NAMALWA (cell line): ENCODE data around the gene RANBP10.
"Not testable (repeated sequence)": the region's sequence is repeated elsewhere in the genome, so short reads cannot be mapped to it uniquely, and the experiment has no call there.

Experiments used
- DNase-seq: peaks from one replicate; pipeline ENCODE4 v3.0.0-alpha.2; 2015; ENCODE audit warnings: low spot score

RANBP10 gene

DNA sequence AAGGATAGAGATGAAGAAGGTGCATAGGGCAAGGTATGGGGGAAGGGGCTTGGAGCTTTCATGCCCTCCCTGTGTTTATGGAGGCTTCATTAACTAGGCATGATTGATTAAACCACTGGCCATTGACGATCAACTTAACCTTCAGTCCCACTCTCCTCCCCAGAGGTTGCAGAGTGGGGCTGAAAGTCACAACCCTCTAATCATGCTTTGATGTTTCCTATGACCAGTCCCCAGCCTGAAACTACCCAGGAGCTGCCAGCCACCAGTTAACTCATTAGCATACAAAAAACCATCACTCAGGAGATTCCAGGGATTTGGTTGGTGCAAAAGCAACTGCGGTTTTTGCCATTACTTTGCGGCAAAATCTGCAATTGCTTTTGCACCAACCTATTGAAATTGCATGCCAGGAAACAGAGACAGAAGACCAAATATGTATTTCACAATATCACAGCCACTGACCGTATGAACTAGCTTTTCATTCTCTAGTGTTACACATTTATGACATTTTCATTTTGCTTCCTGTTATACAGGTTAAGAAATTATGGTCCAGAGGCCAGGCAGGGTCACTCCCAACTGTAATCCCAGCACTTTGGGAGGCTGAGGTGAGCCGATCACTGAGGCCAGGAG, 92.6 kb downstream of the RANBP10 start:
- no peak for DNase-seq

- DNase-seq: no peak
Measured at GRCh38 chr16:67710607-67711006, 95.8 kb downstream of the RANBP10 start.

DNA sequence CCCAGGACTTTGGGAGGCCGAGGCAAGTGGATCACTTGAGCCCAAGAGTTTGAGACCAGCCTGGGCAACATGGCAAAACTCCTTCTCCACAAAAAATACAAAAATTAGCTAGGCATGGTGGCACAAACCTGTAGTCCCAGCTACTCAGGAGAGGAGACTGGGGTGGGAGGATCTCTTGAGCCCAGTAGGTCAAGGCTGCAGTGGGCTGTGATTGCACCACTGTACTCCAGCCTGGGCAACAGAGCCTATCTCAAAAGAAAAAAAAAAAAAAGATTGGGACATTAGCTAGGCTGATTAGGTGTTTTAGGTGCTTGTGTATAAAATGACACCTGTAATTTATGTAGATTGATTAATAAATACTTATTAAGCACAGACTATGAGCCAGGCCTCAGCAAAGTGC, 97.3 kb downstream of the RANBP10 start:
- DNase-seq: no peak

GRCh38 chr16:67708368-67708771, 98.0 kb downstream of the RANBP10 start:
- DNase-seq: no peak

- no peak for DNase-seq
Measured at GRCh38 chr16:67707790-67708189, 98.6 kb downstream of the RANBP10 start.

GRCh38 chr16:67707210-67707609, 99.2 kb downstream of the RANBP10 start:
- no peak for DNase-seq

GRCh38 chr16:67704110-67704509, 102.2 kb downstream of the RANBP10 start:
- no peak for DNase-seq

GRCh38 chr16:67703626-67704025, 102.7 kb downstream of the RANBP10 start:
- DNase-seq: no peak

DNA sequence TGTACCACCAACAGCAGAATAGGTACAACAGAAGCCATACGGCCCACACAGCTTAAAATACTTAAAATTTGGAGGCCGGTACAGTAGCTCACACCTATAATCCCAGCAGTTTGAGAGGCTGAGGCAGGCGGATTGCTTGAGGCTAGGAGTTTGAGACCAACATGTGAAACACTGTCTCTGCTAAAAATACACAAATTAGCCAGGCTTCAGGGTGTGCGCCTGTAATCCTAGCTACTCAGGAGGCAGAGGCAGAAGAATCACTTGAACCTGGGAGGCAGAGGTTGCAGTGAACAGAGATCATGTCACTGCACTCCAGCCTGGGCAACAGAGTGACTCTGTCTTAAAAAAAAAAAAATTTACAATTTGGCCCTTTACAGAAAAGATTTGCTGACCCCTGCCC, 104.2 kb downstream of the RANBP10 start:
- no peak for DNase-seq

DNA sequence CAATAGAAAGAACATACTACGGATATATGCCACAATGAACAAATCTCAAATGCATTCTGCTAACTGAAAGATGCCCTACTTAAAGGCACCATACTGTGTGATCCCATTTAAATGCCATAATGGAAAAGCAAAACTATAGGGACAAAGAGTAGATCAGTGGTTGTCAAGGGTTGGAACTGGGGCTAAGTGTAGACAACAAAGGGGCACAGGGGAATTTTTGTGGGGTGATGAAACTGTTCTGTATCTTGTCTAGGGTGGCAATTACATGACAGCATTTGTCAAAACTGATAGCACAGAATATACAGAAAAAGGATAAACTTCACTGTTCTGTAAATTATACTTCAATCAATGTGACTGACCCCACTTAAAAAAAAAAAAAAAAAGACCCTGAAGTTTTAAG, 104.9 kb downstream of the RANBP10 start:
- no peak for DNase-seq

GRCh38 chr16:67699265-67699664, 107.1 kb downstream of the RANBP10 start:
- DNase-seq: no peak

GRCh38 chr16:67697422-67698185, 108.8 kb downstream of the RANBP10 start:
- no peak for DNase-seq

- DNase-seq: no peak
Measured at GRCh38 chr16:67694611-67695010, 111.7 kb downstream of the RANBP10 start.

GRCh38 chr16:67693517-67694285, 112.7 kb downstream of the RANBP10 start:
- not testable (repeated sequence) for DNase-seq

DNA sequence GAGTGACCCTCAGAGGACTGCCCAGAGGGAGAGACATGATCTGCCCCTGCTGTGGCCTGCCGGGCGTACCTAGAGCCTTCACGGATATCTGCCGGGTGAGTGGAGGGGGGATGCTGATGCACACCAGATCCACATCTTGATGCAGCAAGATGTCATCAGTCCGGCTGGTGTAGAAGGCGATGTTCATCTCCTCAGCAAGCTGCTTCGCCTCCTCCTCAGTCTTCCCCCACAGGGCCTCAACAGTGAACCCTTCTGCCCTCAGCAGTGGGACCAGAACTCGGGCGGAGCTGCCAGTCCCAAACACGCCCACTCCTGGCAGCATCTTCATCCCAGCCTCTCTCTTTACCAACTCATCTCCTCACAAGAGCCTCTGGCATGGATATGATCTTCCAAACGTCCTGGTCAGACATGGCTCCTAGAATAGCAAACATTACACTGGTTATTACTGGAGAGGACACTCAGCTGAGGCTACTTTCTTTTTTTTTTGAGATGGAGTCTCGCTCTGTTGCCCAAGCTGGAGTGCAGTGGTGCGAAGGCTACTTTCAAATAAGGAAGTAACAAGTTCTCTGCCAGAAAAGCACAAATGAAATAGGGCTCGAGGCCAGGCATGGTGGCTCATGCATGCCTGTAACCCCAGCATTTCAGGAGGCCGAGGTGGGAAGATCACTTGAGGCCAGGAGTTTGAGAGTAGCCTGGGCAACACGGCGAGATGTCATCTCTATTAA, 120.8 kb downstream of the RANBP10 start:
- DNase-seq: peak; percentile 65

- no peak for DNase-seq
Measured at GRCh38 chr16:67683767-67684166, 122.6 kb downstream of the RANBP10 start.

GRCh38 chr16:67679935-67680897, 126.1 kb downstream of the RANBP10 start:
- no peak for DNase-seq

GRCh38 chr16:67678354-67679023, 127.9 kb downstream of the RANBP10 start:
- no peak for DNase-seq

- DNase-seq: no peak
Measured at GRCh38 chr16:67677712-67678111, 128.6 kb downstream of the RANBP10 start.

DNA sequence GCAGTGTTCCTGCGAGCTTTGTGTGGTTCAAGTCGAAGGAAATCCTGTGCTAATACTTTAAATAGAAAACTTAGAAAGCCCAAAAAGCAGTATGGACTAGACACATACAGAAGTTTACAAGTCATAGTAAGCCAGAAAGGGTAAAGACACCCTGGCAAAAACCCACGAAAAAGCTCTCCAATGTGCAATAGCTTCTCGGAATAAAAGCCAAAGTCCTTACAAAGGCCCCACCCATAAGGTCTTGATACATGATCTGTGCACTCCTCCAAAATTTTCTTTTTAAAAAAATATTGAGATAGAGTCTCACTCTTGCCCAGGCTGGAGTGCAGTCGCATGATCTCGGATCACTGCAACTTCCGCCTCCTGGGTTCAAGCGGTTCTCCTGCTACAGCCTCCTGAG, 129.4 kb downstream of the RANBP10 start:
- no peak for DNase-seq

GRCh38 chr16:67676516-67676915, 129.8 kb downstream of the RANBP10 start:
- no peak for DNase-seq
